Activated CD4-positive, CD25-positive, alpha-beta regulatory T cell (primary cell): ENCODE measurements around the gene CACNA1C.

Experiments
- DNase-seq, 4 experiments: peaks; one replicate each; lab custom pipeline; 2025; lab: John Stamatoyannopoulos, UW

CACNA1C gene

GRCh38 chr12:2528001-2528400, 475.2 kb downstream of the CACNA1C start:
- DNase-seq, result no peak

- DNase-seq, result no peak
These were observed 477.0 kb downstream of the CACNA1C start for GRCh38 chr12:2529807-2530206.

- no peak for DNase-seq
These were observed 478.6 kb downstream of the CACNA1C start for GRCh38 chr12:2531371-2531770.

GRCh38 chr12:2533036-2533435, 480.2 kb downstream of the CACNA1C start:
- no peak for DNase-seq

GRCh38 chr12:2535583-2536204, 482.9 kb downstream of the CACNA1C start:
- DNase-seq, result no peak

GRCh38 chr12:2536724-2537123, 483.9 kb downstream of the CACNA1C start:
- no peak for DNase-seq

- DNase-seq, result no peak
These were observed 485.2 kb downstream of the CACNA1C start for GRCh38 chr12:2537868-2538541.

- DNase-seq, result no peak
These were observed 487.2 kb downstream of the CACNA1C start for GRCh38 chr12:2539938-2540337.

GRCh38 chr12:2540535-2540941, 487.8 kb downstream of the CACNA1C start:
- DNase-seq, result no peak

- DNase-seq, result no peak
These were observed 488.9 kb downstream of the CACNA1C start for GRCh38 chr12:2541631-2542204.

- DNase-seq, result no peak
These were observed 491.0 kb downstream of the CACNA1C start for GRCh38 chr12:2543801-2544200.

- no peak for DNase-seq
These were observed 491.4 kb downstream of the CACNA1C start for GRCh38 chr12:2544230-2544629.

- DNase-seq, result no peak
These were observed 494.7 kb downstream of the CACNA1C start for GRCh38 chr12:2547273-2548044.

- DNase-seq, result no peak
These were observed 495.3 kb downstream of the CACNA1C start for GRCh38 chr12:2548081-2548480.

GRCh38 chr12:2550561-2551411, 498.0 kb downstream of the CACNA1C start:
- no peak for DNase-seq

- no peak for DNase-seq
These were observed 498.7 kb downstream of the CACNA1C start for GRCh38 chr12:2551412-2551900.

- no peak for DNase-seq
These were observed 499.4 kb downstream of the CACNA1C start for GRCh38 chr12:2552000-2552756.

GRCh38 chr12:2553388-2554126, 500.8 kb downstream of the CACNA1C start:
- DNase-seq, result no peak

- no peak for DNase-seq
These were observed 502.8 kb downstream of the CACNA1C start for GRCh38 chr12:2555487-2556082.

GRCh38 chr12:2557597-2557996, 504.8 kb downstream of the CACNA1C start:
- DNase-seq, result no peak
